Breast epithelium (tissue), 3 donors: Measurements from ENCODE around the gene MARCHF2.

Source experiments
- CTCF ChIP-seq, 3 donors: fragments of 450-650 bp; IDR thresholded peaks; one replicate each; pipeline ENCODE4 v1.5.1; 2016 to 2017; ENCODE audit warnings: antibody characterized with exemption in 3 of 3, mild to moderate bottlenecking in 3 of 3, moderate library complexity in 3 of 3
- POLR2A ChIP-seq: fragments of 450-650 bp; IDR thresholded peaks from one replicate; pipeline ENCODE4 v1.6.1; 2016; ENCODE audit warnings: antibody characterized with exemption, mild to moderate bottlenecking, moderate library complexity
- POLR2AphosphoS5 ChIP-seq, 3 donors: sonication (generic); formaldehyde crosslinking; IDR thresholded peaks; one replicate each; pipeline ENCODE4 v1.6.1; 2017; ENCODE audit warnings: antibody characterized with exemption in 3 of 3

GRCh38 chr19:8460516-8461298, 47.6 kb downstream of the MARCHF2 start:
- TF ChIP-seq CTCF (IDR thresholded peaks at IDR 0.05) = no peak
- no peak for TF ChIP-seq POLR2AphosphoS5 (IDR thresholded peaks at IDR 0.05)
- TF ChIP-seq POLR2A = no peak
